Measurements from ENCODE around the gene TRAF4.

DNA sequence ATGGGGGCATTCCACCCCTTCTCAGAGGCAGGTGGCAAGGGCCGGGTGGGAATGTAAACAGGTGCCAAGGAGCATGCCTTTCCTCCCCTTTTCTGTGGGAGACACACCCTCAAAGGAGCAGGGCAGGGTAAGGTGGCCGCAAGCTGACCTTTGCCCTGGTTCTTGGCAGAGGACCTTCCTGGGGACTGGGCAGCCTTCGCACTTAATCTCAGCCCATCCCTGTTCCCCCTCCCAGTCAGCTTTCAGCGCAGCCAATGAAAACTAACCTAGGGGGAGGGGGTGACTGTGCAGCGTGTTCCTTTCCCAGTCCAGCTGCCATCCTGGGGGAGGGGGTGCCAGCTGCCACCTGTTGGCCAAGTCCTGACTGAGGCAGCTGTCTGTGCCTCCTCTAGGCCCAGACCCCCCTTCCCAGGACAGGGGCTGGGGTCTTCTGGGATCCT, 2.8 kb downstream of the TRAF4 start:
- TF ChIP-seq POLR2AphosphoS5 (IDR thresholded peaks at IDR 0.05; ENCODE audit: insufficient read depth in 1 of 2, low read depth in 1 of 2) (no peak), CTCF (IDR thresholded peaks at IDR 0.05) (no peak), POLR2A (IDR thresholded peaks at IDR 0.05) (no peak)
